Neutrophil (primary cell): ENCODE measurements around the gene OAS3.

ENCODE experiments used
- H3K27ac ChIP-seq: fragments of 200-600 bp; sonication (generic); 2 replicates; pipeline ENCODE4 v1.5.1; 2016; ENCODE audit warnings: mild to moderate bottlenecking, moderate library complexity
- H3K27me3 ChIP-seq: fragments of 200-600 bp; sonication (generic); 2 replicates; pipeline ENCODE4 v1.6.0; 2016; ENCODE audit warnings: mild to moderate bottlenecking
- H3K36me3 ChIP-seq: fragments of 200-600 bp; sonication (generic); 2 replicates; pipeline ENCODE4 v1.5.1; 2017
- H3K4me1 ChIP-seq, 2 experiments: fragments of 200-600 bp in 1 of 2; sonication (generic) in 1 of 2; 1 replicate in 1 of 2; 2 replicates in 1 of 2; pipeline versions ENCODE4 v1.5.1 to v1.6.1; 2013 to 2016; ENCODE audit warnings: low read depth in 1 of 2, low read length in 1 of 2, mild to moderate bottlenecking in 1 of 2, moderate library complexity in 1 of 2; ENCODE audit not compliant: control insufficient read depth in 1 of 2, insufficient read depth in 1 of 2
- H3K4me3 ChIP-seq, 2 experiments: fragments of 200-600 bp in 1 of 2; sonication (generic) in 1 of 2; 1 replicate in 1 of 2; 2 replicates in 1 of 2; pipeline ENCODE4 v1.5.1; 2013 to 2016; ENCODE audit warnings: low read depth in 1 of 2, low read length in 1 of 2, mild to moderate bottlenecking in 1 of 2, moderate library complexity in 1 of 2
- H3K9me3 ChIP-seq: fragments of 200-600 bp; sonication (generic); 2 replicates; pipeline ENCODE4 v1.5.1; 2016
- TF ChIP-seq, protein P1 (sequence below): fragments of 200-600 bp; sonication (generic); IDR thresholded peaks from 2 replicates; pipeline ENCODE4 v1.5.1; 2016; ENCODE audit warnings: antibody characterized with exemption

Gene OAS3

DNA sequence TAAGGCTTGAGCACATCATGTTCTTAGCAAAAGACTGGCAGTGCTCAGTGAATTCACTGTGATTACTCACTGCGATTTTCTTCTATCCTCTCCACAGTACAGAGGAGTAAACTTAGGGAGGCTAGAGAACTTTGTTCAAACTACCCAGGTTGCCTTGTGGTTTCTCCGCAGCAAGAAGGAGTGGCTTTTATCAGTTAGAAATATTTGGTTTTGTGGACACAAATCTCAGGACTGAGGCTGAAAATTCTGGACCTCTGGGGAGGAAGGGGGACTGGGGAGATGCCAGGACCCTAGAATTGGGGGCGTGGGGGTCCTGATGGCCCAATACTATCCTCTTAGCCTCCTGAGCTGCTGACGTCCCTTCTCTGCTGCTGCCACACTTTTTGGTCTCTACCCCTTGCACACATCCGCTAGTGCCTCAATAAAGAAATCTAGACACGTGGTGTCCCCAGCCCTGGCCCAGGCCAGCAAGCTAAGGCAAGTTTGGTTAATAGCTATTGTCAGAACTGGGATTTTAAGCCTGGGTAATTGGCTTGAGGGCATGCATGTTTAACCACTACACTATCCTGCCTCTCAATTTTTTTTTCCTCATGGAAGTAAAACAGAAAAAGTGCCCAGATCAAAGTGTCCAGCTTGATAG is 40.9 kb downstream of the OAS3 start:
- no peaks in the 10 kb centered on the region for H3K36me3 ChIP-seq
- H3K4me3 ChIP-seq, result peak overlapping the region; percentile 20 to 52
- no peaks in the 10 kb centered on the region for H3K9me3 ChIP-seq
- peaks cover 9 to 14% of the 10 kb centered on the region in 2 experiments for H3K4me1 ChIP-seq
- H3K27ac ChIP-seq, result peak overlapping the region; percentile 65
- H3K27me3 ChIP-seq, result no peaks in the 10 kb centered on the region
- TF ChIP-seq, protein P1, sequence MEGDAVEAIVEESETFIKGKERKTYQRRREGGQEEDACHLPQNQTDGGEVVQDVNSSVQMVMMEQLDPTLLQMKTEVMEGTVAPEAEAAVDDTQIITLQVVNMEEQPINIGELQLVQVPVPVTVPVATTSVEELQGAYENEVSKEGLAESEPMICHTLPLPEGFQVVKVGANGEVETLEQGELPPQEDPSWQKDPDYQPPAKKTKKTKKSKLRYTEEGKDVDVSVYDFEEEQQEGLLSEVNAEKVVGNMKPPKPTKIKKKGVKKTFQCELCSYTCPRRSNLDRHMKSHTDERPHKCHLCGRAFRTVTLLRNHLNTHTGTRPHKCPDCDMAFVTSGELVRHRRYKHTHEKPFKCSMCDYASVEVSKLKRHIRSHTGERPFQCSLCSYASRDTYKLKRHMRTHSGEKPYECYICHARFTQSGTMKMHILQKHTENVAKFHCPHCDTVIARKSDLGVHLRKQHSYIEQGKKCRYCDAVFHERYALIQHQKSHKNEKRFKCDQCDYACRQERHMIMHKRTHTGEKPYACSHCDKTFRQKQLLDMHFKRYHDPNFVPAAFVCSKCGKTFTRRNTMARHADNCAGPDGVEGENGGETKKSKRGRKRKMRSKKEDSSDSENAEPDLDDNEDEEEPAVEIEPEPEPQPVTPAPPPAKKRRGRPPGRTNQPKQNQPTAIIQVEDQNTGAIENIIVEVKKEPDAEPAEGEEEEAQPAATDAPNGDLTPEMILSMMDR, result no peak

GRCh38 chr12:112980491-112981158 is 42.4 kb downstream of the OAS3 start:
- Histone ChIP-seq H3K4me3 (no peak overlapping the region), H3K36me3 (no peaks in the 10 kb centered on the region), H3K27me3 (no peaks in the 10 kb centered on the region), H3K4me1 (peaks cover 9 to 14% of the 10 kb centered on the region in 2 experiments), H3K9me3 (no peaks in the 10 kb centered on the region), H3K27ac (no peak overlapping the region)
- TF ChIP-seq, protein P1, result no peak

DNA sequence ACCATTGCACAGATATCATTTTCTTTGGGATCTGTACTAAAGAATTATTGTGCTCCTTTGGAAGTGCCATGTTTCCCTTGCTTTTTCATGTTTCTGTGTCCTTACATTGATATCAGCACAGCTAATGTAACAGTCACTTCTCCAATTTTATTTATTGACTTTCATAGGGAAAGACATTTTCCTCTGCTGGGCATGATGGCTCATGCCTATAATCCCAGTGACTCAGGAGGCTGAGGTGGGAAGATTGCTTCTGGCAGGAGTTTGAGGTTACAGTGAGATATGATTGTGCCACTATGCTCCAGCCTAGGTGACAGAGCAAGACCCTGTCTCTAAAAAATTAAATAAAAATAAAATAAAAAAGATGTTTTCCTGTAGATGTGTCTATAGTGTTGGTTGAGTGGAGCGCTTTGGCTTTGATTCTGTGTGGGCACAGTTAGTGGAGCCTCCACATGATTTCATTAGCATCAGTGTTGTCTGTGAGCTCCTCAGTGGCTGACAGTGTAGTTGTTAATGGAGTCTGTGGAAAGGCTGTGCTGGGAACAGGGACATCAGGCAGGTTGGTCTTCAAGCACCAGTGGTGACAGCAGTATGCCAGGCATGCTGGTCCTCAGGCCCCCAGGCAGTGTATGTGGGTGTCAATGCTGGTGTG is 47.5 kb downstream of the OAS3 start:
- TF ChIP-seq, protein P1, result no peak
- no peaks in the 10 kb centered on the region for H3K9me3 ChIP-seq
- H3K4me1 ChIP-seq, result no peaks in the 10 kb centered on the region
- no peaks in the 10 kb centered on the region for H3K27me3 ChIP-seq
- H3K36me3 ChIP-seq, result no peaks in the 10 kb centered on the region
- no peak overlapping the region for H3K27ac ChIP-seq
- H3K4me3 ChIP-seq, result no peak overlapping the region

- H3K4me1 ChIP-seq, result no peaks in the 10 kb centered on the region
These were observed 48.1 kb downstream of the OAS3 start for GRCh38 chr12:112986291-112986800.

DNA sequence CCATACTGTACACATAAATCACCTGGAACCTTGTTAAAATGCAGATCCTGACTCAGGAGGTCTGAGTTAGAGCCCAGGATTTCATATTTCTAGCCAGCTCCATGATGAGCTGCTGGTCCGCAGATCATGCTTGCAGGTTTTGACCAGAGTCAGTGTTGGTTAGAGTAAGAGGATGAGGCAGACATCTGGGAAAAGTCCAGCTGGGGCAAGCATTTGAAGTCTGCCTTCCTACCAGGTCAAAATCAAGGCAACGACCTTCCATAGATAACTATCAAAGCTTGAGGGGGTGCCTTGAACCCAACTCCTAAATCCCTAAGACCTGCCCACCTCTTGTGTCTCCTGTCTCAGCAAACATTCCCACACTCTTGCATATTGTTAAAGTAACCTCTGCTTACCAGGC is 49.3 kb downstream of the OAS3 start:
- TF ChIP-seq, protein P1, result no peak
- Histone ChIP-seq H3K9me3 (no peaks in the 10 kb centered on the region), H3K36me3 (no peaks in the 10 kb centered on the region), H3K27ac (no peak overlapping the region), H3K27me3 (no peaks in the 10 kb centered on the region), H3K4me1 (no peaks in the 10 kb centered on the region), H3K4me3 (no peak overlapping the region)

More at GRCh38 chr12:112986291-112986800, 48.1 kb downstream of the OAS3 start:
- TF ChIP-seq, protein P1, result no peak
- no peaks in the 10 kb centered on the region for H3K27me3 ChIP-seq
- H3K9me3 ChIP-seq, result no peaks in the 10 kb centered on the region
- H3K27ac ChIP-seq, result no peak overlapping the region
- H3K4me3 ChIP-seq, result no peak overlapping the region
- H3K36me3 ChIP-seq, result no peaks in the 10 kb centered on the region
